Activated CD4-positive, alpha-beta T cell treated with anti-CD3 and anti-CD28 coated beads, Interleukin-2, amount 10 ng/mL, durations not matched to agents 7 days and 5 days (primary cell): ENCODE data around the gene ST6GALNAC5. TPM values are rescaled to one million over a fixed set of nuclear protein-coding genes. Genes with fewer than 3 reads are reported as not detected.
"Not testable (repeated sequence)": the region's sequence is repeated elsewhere in the genome, so short reads cannot be mapped to it uniquely, and the experiment has no call there.

Source experiments
- CTCF ChIA-PET: fragments of 350-600 bp; sonication (Branson Sonifier 250); formaldehyde crosslinking; loops from one replicate; lab custom pipeline; 2021; ENCODE audit warnings: antibody characterized with exemption; lab: Charles Lee
- POLR2A ChIA-PET: fragments of 350-600 bp; sonication (Branson Sonifier 250); formaldehyde crosslinking; loops from one replicate; lab custom pipeline; 2021; ENCODE audit warnings: antibody characterized with exemption; lab: Charles Lee
- DNase-seq: peaks from one replicate; pipeline ENCODE4 v3.0.0-alpha.2; 2020
- H3K27ac Mint-ChIP-seq: one replicate; pipeline ENCODE4 v1.8.0; 2021; ENCODE audit warnings: mild to moderate bottlenecking, moderate library complexity, mixed read lengths
- H3K27me3 Mint-ChIP-seq: one replicate; pipeline ENCODE4 v1.8.0; 2021; ENCODE audit warnings: mixed read lengths
- H3K36me3 Mint-ChIP-seq: one replicate; pipeline ENCODE4 v1.8.0; 2021; ENCODE audit warnings: low read depth, mixed read lengths
- H3K4me1 Mint-ChIP-seq: one replicate; pipeline ENCODE4 v1.8.0; 2021; ENCODE audit warnings: mixed read lengths
- H3K4me3 Mint-ChIP-seq: one replicate; pipeline ENCODE4 v1.8.0; 2021; ENCODE audit warnings: mild to moderate bottlenecking, moderate library complexity, mixed read lengths
- H3K9me3 Mint-ChIP-seq: one replicate; pipeline ENCODE4 v1.8.0; 2021; ENCODE audit warnings: mixed read lengths
- total RNA-seq, 2 experiments: library from RNA; stranded (reverse); gene quantifications; one replicate each; pipeline ENCODE4 v1.2.3, GENCODE V29; 2021

Gene ST6GALNAC5
- total RNA-seq, 2 experiments from 2014 or later = not detected

DNA sequence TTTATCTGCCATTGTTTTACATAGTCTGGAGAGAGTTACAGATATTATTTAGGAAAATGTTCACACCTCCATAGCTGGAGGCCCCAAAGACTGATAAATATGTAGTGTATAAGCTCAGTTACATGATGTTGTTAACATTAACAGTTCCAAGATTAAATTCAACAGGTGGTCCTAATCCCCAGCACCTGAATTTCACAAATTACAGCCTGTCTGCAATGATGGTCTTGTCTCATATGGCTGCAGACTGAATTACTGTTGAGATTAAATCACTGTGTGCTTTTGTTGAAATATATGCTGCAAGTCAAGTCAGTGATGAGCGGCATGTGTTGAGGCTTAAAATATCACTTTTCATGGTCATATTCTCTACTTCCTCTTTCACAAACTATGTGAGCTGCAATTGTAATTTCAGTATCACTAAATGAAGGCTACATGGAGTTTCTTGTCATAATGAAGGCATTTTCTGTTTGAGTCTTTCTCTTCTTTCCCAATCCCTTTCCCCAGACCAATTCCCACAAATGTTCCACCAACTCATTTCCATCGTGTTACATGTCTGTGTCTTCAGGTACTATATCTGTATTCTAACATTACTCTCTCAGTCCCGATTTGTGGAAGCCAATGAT lies 4.2 kb downstream of the ST6GALNAC5 start:
- Mint-ChIP-seq H3K27ac (no peak overlapping the region), H3K4me3 (no peak overlapping the region), H3K27me3 (peaks cover 56% of the 10 kb centered on the region), H3K36me3 (no peaks in the 10 kb centered on the region), H3K9me3 (no peaks in the 10 kb centered on the region), H3K4me1 (peaks cover 9% of the 10 kb centered on the region)
- no peak for DNase-seq
- POLR2A ChIA-PET = no interaction called here
- CTCF ChIA-PET = no interaction called here

GRCh38 chr1:76872944-76873343 lies 5.7 kb downstream of the ST6GALNAC5 start:
- Mint-ChIP-seq H3K27ac (no peak overlapping the region), H3K4me3 (no peak overlapping the region), H3K9me3 (no peaks in the 10 kb centered on the region), H3K4me1 (peaks cover 4% of the 10 kb centered on the region), H3K27me3 (peaks cover 44% of the 10 kb centered on the region), H3K36me3 (no peaks in the 10 kb centered on the region)
- DNase-seq = no peak
- ChIA-PET CTCF (no interaction called here), POLR2A (no interaction called here)

- no peak overlapping the region for H3K4me3 Mint-ChIP-seq
- no peak overlapping the region for H3K27ac Mint-ChIP-seq
- DNase-seq = no peak
- POLR2A ChIA-PET = no interaction called here
- no peaks in the 10 kb centered on the region for H3K9me3 Mint-ChIP-seq
- no peaks in the 10 kb centered on the region for H3K4me1 Mint-ChIP-seq
- CTCF ChIA-PET = no interaction called here
- peaks cover 10% of the 10 kb centered on the region for H3K27me3 Mint-ChIP-seq
- no peaks in the 10 kb centered on the region for H3K36me3 Mint-ChIP-seq
Measured at GRCh38 chr1:76876655-76877395, 9.5 kb downstream of the ST6GALNAC5 start.

DNA sequence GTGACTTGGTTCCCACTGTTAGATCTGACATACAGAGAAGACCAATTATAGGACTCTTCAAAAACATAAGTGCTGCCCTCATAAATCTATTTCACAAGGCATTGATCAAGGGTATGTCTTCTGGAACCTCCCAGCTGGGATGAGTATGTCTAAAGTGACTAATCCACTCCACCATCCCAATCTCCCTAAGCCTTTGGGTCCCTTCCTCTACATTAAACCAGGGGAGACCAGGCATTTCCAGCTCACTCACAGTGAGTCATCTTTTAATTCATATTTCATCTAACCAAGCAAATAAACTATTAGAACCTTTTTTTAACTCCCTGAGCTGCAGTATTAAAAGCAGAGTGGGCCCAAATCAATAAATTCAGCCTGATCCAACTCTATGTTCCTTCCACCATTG lies 11.7 kb downstream of the ST6GALNAC5 start:
- H3K36me3 Mint-ChIP-seq, H3K27me3 Mint-ChIP-seq, H3K9me3 Mint-ChIP-seq, CTCF ChIA-PET, H3K4me1 Mint-ChIP-seq, DNase-seq, H3K4me3 Mint-ChIP-seq, POLR2A ChIA-PET, H3K27ac Mint-ChIP-seq: not testable (repeated sequence)

- H3K9me3 Mint-ChIP-seq = no peaks in the 10 kb centered on the region
- H3K4me1 Mint-ChIP-seq = no peaks in the 10 kb centered on the region
- H3K4me3 Mint-ChIP-seq = no peak overlapping the region
- no peak overlapping the region for H3K27ac Mint-ChIP-seq
- no peaks in the 10 kb centered on the region for H3K27me3 Mint-ChIP-seq
- DNase-seq = no peak
- ChIA-PET POLR2A (no interaction called here), CTCF (no interaction called here)
- no peaks in the 10 kb centered on the region for H3K36me3 Mint-ChIP-seq
Measured at GRCh38 chr1:76881762-76882161, 14.5 kb downstream of the ST6GALNAC5 start.

- Mint-ChIP-seq H3K27me3 (peaks cover 8% of the 10 kb centered on the region), H3K9me3 (no peaks in the 10 kb centered on the region), H3K27ac (no peak overlapping the region), H3K36me3 (no peaks in the 10 kb centered on the region), H3K4me1 (no peaks in the 10 kb centered on the region), H3K4me3 (no peak overlapping the region)
- CTCF ChIA-PET = no interaction called here
- no peak for DNase-seq
- POLR2A ChIA-PET = no interaction called here
Measured at GRCh38 chr1:76891931-76892622, 24.8 kb downstream of the ST6GALNAC5 start.

DNA sequence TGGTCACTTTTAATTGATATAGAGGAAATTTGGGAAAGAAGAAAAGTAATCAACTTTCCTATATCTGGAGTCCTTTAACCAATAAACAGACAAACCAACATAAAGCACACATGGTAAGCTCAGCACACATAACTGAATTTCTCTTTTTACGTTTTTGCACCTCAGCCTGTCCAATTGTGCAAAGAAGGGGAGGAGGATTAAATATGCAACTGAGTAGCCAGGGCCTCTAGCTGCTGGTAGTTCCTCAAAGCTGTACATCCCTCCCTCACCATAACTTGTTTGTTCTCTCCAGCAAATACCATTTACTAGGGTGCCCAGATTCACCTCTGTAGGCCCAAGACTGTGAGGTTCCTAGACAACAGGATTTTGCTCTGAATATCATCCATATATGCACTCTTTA lies 25.4 kb downstream of the ST6GALNAC5 start:
- no peak overlapping the region for H3K27ac Mint-ChIP-seq
- H3K9me3 Mint-ChIP-seq = no peaks in the 10 kb centered on the region
- no peak for DNase-seq
- peaks cover 8% of the 10 kb centered on the region for H3K27me3 Mint-ChIP-seq
- POLR2A ChIA-PET = no interaction called here
- no peaks in the 10 kb centered on the region for H3K4me1 Mint-ChIP-seq
- CTCF ChIA-PET = no interaction called here
- H3K36me3 Mint-ChIP-seq = no peaks in the 10 kb centered on the region
- no peak overlapping the region for H3K4me3 Mint-ChIP-seq

DNA sequence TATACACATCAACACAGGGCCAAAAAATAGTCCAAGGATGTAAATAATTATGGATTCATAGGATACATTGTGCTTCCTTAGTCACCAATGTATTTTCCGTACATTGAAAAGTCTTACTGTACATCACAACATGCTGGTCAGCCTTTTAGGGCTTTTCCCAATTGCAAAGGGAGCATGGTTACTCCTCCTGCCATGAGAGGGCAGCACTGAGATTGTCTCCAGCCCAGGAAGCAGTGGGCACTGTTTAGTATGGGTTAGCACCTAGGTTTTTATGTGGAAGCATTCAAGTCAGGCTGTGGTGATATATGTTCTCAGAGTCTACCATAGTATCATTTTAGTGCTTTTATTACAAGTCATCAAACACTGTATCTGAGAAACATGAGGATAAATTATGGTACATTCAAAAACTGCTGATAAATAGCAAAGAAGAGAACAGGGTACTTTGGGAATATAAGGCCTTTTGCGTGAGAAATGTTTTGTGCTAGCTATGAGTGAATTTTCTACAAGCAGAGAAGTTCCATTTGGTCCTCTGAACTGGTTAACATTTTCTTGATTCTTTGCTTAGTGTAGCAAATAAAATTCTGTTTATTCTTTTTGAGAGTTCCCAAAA lies 34.0 kb downstream of the ST6GALNAC5 start:
- Mint-ChIP-seq H3K9me3 (no peaks in the 10 kb centered on the region), H3K36me3 (no peaks in the 10 kb centered on the region), H3K4me3 (no peak overlapping the region), H3K4me1 (no peaks in the 10 kb centered on the region), H3K27ac (no peak overlapping the region), H3K27me3 (no peaks in the 10 kb centered on the region)
- ChIA-PET POLR2A (no interaction called here), CTCF (no interaction called here)
- peak; percentile 41 for DNase-seq

- Mint-ChIP-seq H3K36me3 (no peaks in the 10 kb centered on the region), H3K27me3 (no peaks in the 10 kb centered on the region), H3K4me3 (no peak overlapping the region), H3K27ac (no peak overlapping the region), H3K9me3 (no peaks in the 10 kb centered on the region), H3K4me1 (no peaks in the 10 kb centered on the region)
- no peak for DNase-seq
- POLR2A ChIA-PET = no interaction called here
- CTCF ChIA-PET = no interaction called here
Measured at GRCh38 chr1:76905876-76906595, 38.8 kb downstream of the ST6GALNAC5 start.

DNA sequence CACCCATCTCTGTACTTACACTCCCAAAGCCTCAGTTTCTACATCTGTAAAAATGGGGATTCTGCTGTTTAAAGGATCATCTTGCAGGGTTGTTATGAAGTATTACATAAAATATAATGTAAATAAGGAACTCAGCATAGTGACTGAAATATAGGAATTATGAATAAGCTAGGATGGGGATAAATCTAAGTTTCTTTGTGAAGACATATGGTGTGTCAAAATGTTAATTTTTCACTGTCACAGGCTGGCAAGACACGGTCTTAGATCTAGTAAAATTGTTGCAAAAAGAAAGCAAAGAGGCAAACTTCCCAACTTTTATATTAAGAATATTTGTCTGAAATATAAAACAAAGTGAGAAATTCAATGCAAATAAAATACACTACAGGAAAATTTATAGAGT lies 42.0 kb downstream of the ST6GALNAC5 start:
- H3K36me3 Mint-ChIP-seq = no peaks in the 10 kb centered on the region
- H3K27me3 Mint-ChIP-seq = no peaks in the 10 kb centered on the region
- no peak for DNase-seq
- H3K27ac Mint-ChIP-seq = no peak overlapping the region
- POLR2A ChIA-PET = no interaction called here
- H3K9me3 Mint-ChIP-seq = no peaks in the 10 kb centered on the region
- no peaks in the 10 kb centered on the region for H3K4me1 Mint-ChIP-seq
- no peak overlapping the region for H3K4me3 Mint-ChIP-seq
- CTCF ChIA-PET = no interaction called here

DNA sequence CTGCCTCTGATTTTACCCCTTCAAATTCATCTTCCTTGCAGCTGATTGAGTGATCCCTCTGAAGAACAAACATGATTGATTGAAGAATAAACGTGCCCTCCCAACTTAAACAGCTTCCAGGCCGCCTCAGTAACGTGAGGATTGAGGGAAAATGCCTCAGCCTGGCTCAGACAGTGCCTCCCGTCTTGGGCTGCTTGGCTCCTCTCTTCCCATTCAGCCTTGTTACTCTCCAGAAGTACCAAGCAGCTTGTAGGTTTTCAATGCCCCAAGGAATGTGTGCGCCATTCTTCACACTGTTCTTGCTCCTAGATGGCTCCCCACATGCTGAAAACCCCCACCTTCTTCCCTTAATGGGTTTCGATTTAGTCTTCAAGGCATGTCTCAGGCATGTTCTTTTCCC lies 51.8 kb downstream of the ST6GALNAC5 start:
- Mint-ChIP-seq H3K27ac (no peak overlapping the region), H3K4me1 (no peaks in the 10 kb centered on the region), H3K9me3 (no peaks in the 10 kb centered on the region), H3K36me3 (no peaks in the 10 kb centered on the region), H3K27me3 (peaks cover 13% of the 10 kb centered on the region), H3K4me3 (no peak overlapping the region)
- CTCF ChIA-PET = no interaction called here
- DNase-seq = no peak
- POLR2A ChIA-PET = no interaction called here

DNA sequence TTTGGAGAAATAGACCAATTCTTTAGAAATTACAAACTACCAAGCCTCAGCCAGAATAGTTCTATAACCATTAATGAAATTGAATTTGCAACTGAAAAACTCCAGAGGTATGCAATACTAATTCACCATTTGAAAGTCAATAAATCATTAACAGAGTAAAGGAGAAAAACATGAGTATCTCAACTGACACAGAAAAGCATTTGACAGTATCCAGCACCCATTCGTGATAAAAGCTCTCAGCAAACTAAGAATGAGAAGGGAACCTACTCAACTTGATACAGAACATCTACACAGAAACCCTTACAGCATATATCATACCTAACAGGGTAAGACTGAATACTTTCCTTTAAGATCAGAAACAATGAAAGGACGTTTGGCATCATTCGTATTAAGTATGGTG lies 54.3 kb downstream of the ST6GALNAC5 start:
- Mint-ChIP-seq H3K27me3 (peaks cover 13% of the 10 kb centered on the region), H3K4me3 (no peak overlapping the region), H3K4me1 (no peaks in the 10 kb centered on the region), H3K36me3 (no peaks in the 10 kb centered on the region), H3K27ac (no peak overlapping the region), H3K9me3 (no peaks in the 10 kb centered on the region)
- CTCF ChIA-PET = no interaction called here
- no peak for DNase-seq
- POLR2A ChIA-PET = no interaction called here

DNA sequence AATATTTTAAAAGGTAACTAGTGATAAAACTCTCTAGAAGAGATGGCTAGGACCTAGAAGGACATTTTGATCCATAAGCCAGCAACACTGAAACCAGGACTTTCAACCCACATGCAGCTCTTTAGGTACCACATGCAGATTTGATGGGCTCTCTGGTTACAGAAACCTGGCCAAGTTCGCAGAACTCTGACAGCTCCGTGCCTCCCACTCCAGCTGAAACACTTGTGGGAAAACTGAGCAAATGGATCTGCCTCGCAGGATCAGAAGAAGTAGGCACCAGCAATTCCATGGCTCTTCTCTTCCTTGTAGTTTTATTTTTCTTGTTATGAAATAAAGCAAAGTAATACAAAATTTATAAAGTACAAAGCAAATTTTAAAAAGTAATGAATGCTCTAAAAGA lies 58.5 kb downstream of the ST6GALNAC5 start:
- Mint-ChIP-seq H3K4me1 (no peaks in the 10 kb centered on the region), H3K27me3 (peaks cover 10% of the 10 kb centered on the region), H3K4me3 (no peak overlapping the region), H3K9me3 (no peaks in the 10 kb centered on the region), H3K36me3 (no peaks in the 10 kb centered on the region), H3K27ac (no peak overlapping the region)
- POLR2A ChIA-PET = no interaction called here
- CTCF ChIA-PET = no interaction called here
- DNase-seq = no peak
